AG20443 (cell line): ENCODE data around the gene HHAT.
"Not testable (repeated sequence)": the region's sequence is repeated elsewhere in the genome, so short reads cannot be mapped to it uniquely, and the experiment has no call there.

ENCODE experiments used
- DNase-seq: peaks from one replicate; pipeline ENCODE4 v3.0.0; 2012; ENCODE audit warnings: low spot score, mixed read lengths

Gene HHAT

DNA sequence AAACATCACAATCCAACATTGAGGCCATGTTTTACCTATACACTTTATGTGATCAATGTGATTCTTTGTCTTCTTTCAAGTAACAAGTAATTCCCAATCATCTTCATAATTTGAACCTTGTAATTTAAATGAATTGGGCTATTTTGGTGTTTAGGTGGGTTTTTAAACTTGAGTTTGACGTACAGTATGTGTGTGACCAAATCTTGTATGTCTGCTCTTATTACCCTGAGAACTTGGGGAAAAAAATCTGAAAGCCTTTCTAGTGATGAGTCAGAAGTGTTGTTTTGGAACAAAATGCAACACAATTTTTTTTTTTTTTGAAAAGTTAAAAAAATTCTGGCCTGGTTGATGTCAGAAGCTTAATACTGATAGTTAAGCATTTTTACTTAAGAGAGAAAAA, 68.5 kb downstream of the HHAT start:
- no peak for DNase-seq

GRCh38 chr1:210397681-210398080, 69.0 kb downstream of the HHAT start:
- no peak for DNase-seq

GRCh38 chr1:210398466-210398865, 69.8 kb downstream of the HHAT start:
- DNase-seq: no peak

- DNase-seq: peak; percentile 86
Observed at GRCh38 chr1:210400043-210400840, 71.5 kb downstream of the HHAT start.

DNA sequence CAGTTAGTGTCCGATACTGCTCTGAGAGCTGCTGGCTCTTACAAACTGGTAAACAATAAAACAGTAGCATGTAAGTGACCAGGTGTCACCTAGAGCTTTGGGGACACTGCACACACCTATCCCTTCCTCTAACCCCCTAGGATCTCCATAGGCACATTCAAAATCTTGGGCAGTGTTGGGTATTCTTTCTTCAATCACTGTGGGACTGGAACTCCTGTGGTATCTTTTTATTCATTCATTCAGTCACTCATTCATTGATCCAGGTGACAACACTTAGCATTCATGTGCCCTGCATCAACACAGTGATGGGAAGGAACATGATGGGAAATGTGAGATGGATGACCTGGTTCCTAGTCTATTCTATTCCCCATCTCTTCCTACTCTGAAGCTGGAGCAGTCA, 73.9 kb downstream of the HHAT start:
- no peak for DNase-seq

GRCh38 chr1:210405316-210405715, 76.6 kb downstream of the HHAT start:
- DNase-seq: no peak

GRCh38 chr1:210406341-210406740, 77.6 kb downstream of the HHAT start:
- not testable (repeated sequence) for DNase-seq

DNA sequence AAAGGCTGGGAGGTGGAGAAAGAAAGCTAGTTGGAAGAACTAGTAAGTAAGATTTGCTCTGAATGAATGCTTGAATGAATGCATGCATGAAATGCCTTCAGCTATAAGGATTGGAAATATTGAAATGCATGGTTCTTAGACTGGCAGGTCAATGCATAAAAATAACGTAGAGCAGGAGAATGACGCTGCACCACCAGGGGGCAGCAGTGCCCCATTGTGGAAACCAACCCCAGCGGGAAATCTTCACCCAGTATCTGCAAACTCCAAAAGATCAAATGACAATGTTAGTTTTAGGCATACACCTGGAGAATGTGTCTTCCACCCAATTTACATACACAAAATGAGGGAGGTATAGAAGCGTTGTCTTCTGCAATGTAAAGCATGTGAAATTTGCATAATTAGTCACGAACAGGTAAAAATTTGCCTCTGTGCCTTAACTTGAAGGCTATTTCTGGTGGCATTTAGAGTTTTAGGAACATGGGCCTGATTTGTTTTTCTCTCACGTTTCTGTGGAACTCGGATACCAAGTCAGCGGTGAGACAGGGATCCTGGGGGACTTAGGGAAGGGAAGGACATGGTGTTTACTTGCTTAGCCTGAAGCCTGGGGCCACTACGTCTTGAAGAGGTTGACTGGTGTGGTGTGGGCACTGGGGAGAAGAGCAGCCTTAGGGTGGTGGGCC, 78.6 kb downstream of the HHAT start:
- DNase-seq: peak; percentile 80

DNA sequence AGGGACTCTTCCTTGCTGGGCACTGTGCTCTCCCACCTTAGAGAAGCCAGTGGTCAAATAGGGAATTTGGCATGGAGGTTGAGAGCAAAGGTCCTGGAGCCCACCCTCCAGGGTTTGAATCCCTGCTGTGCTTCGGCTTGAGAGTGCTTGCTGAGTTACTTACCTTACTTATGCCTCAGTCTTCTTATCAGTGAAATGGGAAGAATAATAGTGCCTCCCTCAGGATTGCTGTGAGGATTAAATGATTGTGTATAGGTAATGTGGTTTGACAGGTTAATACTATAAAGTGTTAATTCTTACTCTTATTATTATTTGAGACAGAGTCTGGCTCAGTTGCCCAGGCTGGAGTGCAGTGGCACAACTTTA, 79.2 kb downstream of the HHAT start:
- DNase-seq: no peak

DNA sequence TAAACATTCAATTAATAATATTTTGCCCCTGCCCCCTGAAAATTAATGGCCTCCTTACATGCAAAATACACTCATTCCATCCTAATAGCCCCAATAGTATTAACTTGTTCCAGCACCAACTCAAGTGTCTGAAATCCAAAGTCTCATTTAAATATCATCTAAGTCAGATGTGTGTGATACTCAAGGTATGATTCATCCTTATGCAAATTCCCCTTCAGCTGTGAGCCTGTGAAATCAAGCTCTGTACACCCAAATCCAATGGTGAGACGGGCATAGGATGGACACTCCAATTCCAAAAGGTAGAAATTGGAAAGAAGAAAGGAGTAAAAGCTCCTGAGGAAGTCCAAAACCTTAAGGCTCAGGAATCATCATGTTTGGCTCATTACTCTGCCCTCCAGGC, 83.5 kb downstream of the HHAT start:
- DNase-seq: no peak

GRCh38 chr1:210413951-210414350, 85.2 kb downstream of the HHAT start:
- no peak for DNase-seq

DNA sequence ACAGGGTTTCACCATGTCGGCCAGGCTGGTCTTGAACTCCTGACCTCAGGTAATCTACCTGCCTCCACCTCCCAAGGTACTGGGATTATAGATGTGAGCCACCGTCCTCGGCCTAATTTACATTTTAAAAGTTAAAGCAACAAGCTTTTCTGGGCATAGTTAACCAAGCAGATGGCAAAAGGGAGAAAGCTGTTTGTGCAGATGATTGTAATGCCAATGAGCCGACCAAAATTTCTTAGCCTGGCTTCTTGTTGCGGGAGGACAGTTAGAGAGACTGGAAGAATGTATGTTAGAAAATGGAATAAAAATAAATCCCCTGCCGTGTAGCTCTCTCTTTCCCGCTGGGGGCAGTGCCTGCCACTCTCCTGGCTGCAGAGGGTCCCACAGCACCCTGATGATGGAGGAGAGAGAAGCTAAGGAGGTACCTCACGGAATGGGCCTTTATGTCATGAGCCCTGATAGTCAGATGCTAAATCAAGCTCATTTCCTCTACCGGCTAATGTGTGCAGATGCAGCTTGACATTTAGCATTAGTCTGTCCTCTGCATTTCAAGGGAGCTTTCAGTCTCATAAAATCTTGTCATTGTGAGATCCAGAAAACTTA, 87.2 kb downstream of the HHAT start:
- DNase-seq: no peak

DNA sequence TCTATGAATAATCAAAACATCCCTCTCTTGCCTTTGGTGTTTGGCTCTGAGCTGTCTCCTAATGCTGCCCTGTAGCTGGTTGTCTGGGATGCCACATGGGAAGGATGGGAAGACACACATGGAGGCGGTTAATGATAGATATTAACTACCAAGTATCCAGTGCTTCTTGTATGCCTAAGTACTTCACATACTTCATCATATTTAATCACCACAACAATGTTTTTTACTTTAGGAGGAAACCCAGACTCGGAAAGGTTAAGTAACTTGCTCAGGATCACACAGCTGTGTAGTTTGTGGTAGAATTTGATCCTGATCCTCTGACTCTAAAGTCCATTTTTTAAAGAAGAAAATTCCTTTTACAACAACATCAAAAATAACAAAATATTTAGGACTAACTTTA, 88.0 kb downstream of the HHAT start:
- DNase-seq: no peak

- DNase-seq: no peak
Observed at GRCh38 chr1:210417881-210418280, 89.2 kb downstream of the HHAT start.

DNA sequence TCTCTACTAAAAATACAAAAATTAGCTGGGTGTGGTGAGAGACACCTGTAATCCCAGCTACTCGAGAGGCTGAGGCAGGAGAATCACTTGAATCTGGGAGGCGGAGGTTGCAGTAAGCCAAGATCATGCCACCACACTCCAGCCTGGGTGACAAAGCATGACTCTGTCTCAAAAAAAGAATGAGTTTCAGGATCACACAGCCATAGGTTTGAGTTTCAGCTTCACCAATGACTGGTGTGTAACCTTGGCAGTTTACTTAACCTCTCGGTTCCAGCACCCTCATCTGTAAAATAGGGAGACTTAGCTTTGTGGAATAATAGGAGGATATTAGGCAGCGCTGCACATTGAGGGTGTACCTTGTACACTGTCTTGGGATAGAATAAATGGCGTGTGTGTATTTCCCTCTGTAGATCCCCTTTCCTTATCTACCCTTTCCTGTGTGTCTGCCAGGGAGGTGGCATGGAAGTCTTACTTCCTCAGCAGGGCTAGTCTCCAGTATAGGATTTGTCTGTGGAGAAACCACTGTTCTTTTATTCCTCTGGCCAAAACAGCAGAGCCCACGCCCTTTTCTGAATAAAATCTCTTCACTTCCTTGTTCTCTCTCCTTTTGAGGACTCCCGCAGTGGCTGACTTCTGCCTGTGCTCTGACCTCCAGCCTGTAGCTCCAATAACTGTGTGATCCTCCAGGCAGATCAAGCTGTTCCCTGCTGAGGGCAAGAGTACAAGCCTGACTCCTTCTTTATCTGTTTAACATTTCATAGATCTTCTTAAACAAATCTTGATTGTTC, 90.4 kb downstream of the HHAT start:
- DNase-seq: no peak

DNA sequence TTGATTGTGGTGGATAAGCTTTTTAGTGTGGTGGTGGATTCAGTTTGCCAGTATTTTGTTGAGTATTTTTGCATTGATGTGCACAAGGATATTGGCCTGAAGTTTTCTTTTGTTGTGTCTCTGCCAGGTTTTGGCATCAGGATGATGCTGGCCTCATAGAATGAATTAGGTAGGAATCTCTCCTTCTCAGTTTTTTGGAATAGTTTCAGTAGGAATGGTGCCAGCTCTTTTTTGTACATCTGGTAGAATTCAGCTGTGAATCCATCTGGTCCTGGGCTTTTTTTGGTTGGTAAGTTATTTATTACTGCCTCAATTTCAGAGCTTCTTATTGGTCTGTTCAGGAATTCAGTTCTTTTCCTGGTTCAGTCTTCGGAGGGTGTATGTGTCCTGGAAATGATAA, 98.0 kb downstream of the HHAT start:
- not testable (repeated sequence) for DNase-seq

DNA sequence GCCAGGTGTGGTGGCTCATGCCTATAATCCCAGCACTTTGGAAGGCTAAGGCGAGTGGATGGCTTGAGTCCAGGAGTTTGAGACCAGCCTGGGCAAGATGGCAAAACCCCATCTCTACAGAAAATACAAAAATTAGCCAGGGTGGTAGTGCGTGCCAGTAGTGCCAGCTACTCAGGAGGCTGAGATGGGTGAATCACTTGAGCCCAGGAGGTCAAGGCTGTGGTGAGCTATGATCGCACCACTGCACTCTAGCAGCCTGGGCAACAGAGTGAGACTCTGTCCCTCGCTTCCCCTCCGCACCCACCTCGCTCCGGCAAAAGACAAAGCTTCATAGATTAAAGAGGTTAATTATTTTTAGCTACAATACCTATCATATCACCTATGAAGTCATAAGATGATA, 100.0 kb downstream of the HHAT start:
- DNase-seq: no peak

DNA sequence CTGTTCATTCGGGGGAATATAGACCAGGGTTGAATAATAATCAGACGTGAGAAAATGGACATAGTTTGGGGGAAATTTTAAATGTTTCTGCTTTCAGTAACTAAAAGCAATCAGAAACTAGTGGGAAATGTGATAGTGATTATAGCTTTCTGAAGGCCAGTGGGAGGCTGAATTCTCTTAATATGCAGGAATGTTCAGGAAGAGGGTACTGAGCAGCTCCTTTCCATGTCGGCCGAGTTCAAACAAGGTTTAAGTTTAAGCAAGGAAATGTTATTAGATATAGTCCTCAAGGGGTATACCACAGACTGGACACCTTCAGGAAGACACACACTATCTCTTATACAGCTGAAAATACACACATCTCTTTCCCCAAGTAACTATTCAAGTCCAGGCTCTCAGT, 105.5 kb downstream of the HHAT start:
- DNase-seq: no peak

DNA sequence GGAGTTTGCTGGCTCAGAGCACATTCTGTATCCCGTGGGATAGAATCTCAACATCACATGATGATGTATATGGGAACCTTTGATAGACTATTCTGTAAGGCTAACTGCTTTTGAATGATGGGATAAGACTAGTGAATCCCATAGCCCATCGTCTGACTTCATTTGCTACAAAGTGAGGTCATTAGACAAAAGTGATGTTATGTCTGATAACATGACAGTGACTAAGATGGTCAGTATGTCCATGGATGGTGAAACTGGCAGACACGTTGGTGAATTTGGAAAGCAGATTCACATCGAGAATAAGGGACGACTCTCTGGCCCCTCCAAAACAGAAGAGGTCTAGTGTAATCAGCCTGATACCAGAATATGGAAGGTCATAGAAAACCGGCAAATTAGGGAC, 108.4 kb downstream of the HHAT start:
- DNase-seq: no peak

- no peak for DNase-seq
Observed at GRCh38 chr1:210437781-210438180, 109.1 kb downstream of the HHAT start.

DNA sequence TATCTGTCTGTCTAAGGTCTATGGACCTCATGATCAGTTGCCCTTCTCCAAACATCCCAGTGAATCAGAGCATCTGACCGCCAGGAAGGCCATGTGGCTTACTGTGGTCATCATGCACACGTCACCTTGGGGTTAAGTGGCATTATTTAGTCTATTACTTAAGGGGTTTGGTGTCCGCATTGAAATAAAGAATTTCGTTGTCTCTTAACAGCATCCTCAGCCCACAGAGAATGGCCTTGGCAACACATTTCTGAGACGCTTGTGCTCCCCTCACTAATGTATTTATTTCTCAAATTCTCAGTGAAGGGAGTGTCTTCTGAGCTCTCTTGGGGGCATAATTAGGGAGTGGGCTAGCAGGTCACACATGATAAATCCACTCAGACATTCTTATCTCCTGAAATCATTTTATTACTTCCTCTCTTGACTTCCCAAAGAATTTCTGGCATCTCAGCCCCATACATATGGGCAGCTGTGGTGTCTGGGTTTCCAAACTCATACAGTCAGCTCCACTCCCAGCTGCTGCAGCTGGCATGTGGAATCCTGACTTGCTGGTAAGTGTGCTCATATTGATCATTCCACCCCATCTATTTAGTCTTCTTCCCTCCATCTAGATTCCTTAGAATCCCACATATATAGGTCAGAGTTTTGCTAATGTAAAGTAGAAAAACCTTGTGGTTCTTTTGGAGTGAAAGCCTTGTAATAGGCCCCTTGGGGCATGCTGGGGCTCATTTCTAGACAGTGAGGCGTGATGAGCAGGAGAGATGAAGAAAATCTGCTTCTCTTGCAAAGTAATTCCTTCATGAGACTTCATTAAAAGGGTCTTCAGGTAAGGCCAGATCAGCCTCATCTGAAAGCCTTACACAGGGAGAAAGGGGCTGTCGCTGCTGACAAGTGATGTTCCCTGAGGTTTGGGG, 110.5 kb downstream of the HHAT start:
- DNase-seq: peak; percentile 83

GRCh38 chr1:210440081-210440480, 111.4 kb downstream of the HHAT start:
- DNase-seq: no peak
